ENCODE measurements around the gene ANP32A. TPM values are rescaled to one million over a fixed set of nuclear protein-coding genes. Genes with fewer than 3 reads are reported as not detected.

The ANP32A gene
- total and polyA plus RNA-seq, 8 donors: 34.4 to 112 (median 68.7) TPM

- intact Hi-C loops (cut with DNase I; ENCODE audit: low total_unique reads): loop anchor here (5.0 kb wide), 1 partner anchor 143 kb away; no protein-coding TSS in a partner anchor
- H3K36me3 ChIP-seq: no peaks in the 10 kb centered on the region
- peaks cover 0 to 22% (median 5%) of the 10 kb centered on the region in 4 donors for H3K4me1 ChIP-seq
- no peaks in the 10 kb centered on the region for H3K9me3 ChIP-seq
- no peak for DNase-seq
- H3K27me3 ChIP-seq: no peaks in the 10 kb centered on the region
- TF ChIP-seq POLR2A (IDR thresholded peaks at IDR 0.05) (no peak), CTCF (IDR thresholded peaks at IDR 0.05) (no peak), POLR2AphosphoS5 (IDR thresholded peaks at IDR 0.05) (no peak), EP300 (IDR thresholded peaks at IDR 0.05) (no peak)
- no peak overlapping the region for H3K27ac ChIP-seq
- no peak overlapping the region for H3K4me3 ChIP-seq
Observed at GRCh38 chr15:68734352-68734751, 86.3 kb downstream of the ANP32A start.

- intact Hi-C loops (cut with DNase I; ENCODE audit: low total_unique reads): loop anchor here (5.0 kb wide), 1 partner anchor 144 kb away; no protein-coding TSS in a partner anchor
- H3K9me3 ChIP-seq: no peaks in the 10 kb centered on the region
- TF ChIP-seq EP300 (IDR thresholded peaks at IDR 0.05): no peak
- TF ChIP-seq POLR2AphosphoS5 (IDR thresholded peaks at IDR 0.05): no peak
- TF ChIP-seq POLR2A (IDR thresholded peaks at IDR 0.05): no peak
- no peak for TF ChIP-seq CTCF (IDR thresholded peaks at IDR 0.05)
- H3K4me1 ChIP-seq: peaks cover 0 to 22% (median 5%) of the 10 kb centered on the region in 4 donors
- 35 to 54% (median 48%) methylated on average over 6 of the region's 6 CpGs for WGBS, 5 donors
- no peak for DNase-seq
- no peak overlapping the region for H3K27ac ChIP-seq
- H3K27me3 ChIP-seq: no peaks in the 10 kb centered on the region
- H3K4me3 ChIP-seq: no peak overlapping the region
- no peaks in the 10 kb centered on the region for H3K36me3 ChIP-seq
Observed at GRCh38 chr15:68733666-68734065, 87.0 kb downstream of the ANP32A start.

- intact Hi-C loops (cut with DNase I; ENCODE audit: low total_unique reads): loop anchor here (5.0 kb wide), 1 partner anchor 145 kb away; no protein-coding TSS in a partner anchor
- TF ChIP-seq EP300 (IDR thresholded peaks at IDR 0.05): no peak
- no peak for TF ChIP-seq POLR2A (IDR thresholded peaks at IDR 0.05)
- TF ChIP-seq CTCF (IDR thresholded peaks at IDR 0.05): no peak
- no peak for TF ChIP-seq POLR2AphosphoS5 (IDR thresholded peaks at IDR 0.05)
- H3K4me3 ChIP-seq: no peak overlapping the region
- H3K36me3 ChIP-seq: no peaks in the 10 kb centered on the region
- H3K4me1 ChIP-seq: peaks cover 0 to 22% (median 5%) of the 10 kb centered on the region in 4 donors
- H3K27me3 ChIP-seq: no peaks in the 10 kb centered on the region
- 83 to 97% (median 94%) methylated on average over 2 of the region's 2 CpGs for WGBS, 5 donors
- DNase-seq: no peak
- H3K9me3 ChIP-seq: no peaks in the 10 kb centered on the region
- H3K27ac ChIP-seq: no peak overlapping the region
Observed at GRCh38 chr15:68732451-68732850, 88.2 kb downstream of the ANP32A start.

GRCh38 chr15:68730976-68731897 is 89.5 kb downstream of the ANP32A start:
- TF ChIP-seq POLR2A (IDR thresholded peaks at IDR 0.05) (no peak), CTCF (IDR thresholded peaks at IDR 0.05) (no peak), EP300 (IDR thresholded peaks at IDR 0.05) (no peak)
- intact Hi-C loops (cut with DNase I; ENCODE audit: low total_unique reads): loop anchor here (5.0 kb wide), 1 partner anchor 146 kb away; no protein-coding TSS in a partner anchor
- peaks cover 0 to 22% (median 5%) of the 10 kb centered on the region in 4 donors for H3K4me1 ChIP-seq
- no peak overlapping the region for H3K27ac ChIP-seq
- no peaks in the 10 kb centered on the region for H3K27me3 ChIP-seq
- DNase-seq: peak in 1 of 2 donors; percentile 29
- H3K36me3 ChIP-seq: no peaks in the 10 kb centered on the region
- H3K9me3 ChIP-seq: no peaks in the 10 kb centered on the region
- 48 to 64% (median 53%) methylated on average over 14 to 15 of the region's 15 CpGs for WGBS, 5 donors
- H3K4me3 ChIP-seq: no peak overlapping the region
